ENCODE data around the gene FBXW5. TPM values are rescaled to one million over a fixed set of nuclear protein-coding genes. Genes with fewer than 3 reads are reported as not detected.

The FBXW5 gene
- 45.6 TPM for polyA plus RNA-seq (ENCODE audit: insufficient read length)

GRCh38 chr9:136944519-136945332, at the start of gene FBXW5, which contains the start of gene C8G:
Gene FBXW5 (minus strand): TSS chr9:136944738. CDS start chr9:136944083, 655 bp downstream.
Gene C8G (plus strand): TSS chr9:136945243. CDS start chr9:136945321, 78 bp downstream.
- peak; percentile 97 for DNase-seq

DNA sequence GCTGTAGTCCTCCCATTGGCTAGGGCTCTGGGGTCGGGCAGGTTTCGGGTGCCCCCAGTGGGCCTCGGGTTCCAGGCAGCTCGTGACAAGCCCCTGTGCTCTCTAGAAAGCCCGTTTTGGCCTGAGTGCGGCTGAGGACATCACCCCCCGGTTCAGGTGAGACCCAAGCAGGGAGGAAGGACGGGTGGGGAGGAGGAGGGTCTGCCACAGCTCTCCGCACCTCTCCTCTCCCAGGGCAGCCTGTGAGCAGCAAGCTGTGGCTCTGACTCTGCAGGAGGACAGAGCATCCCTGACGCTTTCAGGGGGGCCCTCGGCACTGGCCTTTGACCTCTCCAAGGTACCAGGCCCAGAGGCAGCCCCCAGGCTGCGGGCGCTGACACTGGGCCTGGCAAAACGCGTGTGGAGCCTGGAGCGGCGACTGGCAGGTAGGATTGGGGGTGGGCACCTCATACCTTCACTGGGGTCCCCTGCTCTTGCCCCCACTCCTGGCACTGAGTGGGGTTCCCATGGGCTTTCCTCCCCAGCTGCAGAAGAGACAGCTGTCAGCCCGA, 48.4 kb upstream of the FBXW5 start:
- no peak for DNase-seq

- peak; percentile 87 for DNase-seq
Measured at GRCh38 chr9:136991993-136992818, 47.7 kb upstream of the FBXW5 start, which contains the start of gene PAXX. Gene PAXX (plus strand): TSS chr9:136992422. CDS start chr9:136992444, 22 bp downstream.

DNA sequence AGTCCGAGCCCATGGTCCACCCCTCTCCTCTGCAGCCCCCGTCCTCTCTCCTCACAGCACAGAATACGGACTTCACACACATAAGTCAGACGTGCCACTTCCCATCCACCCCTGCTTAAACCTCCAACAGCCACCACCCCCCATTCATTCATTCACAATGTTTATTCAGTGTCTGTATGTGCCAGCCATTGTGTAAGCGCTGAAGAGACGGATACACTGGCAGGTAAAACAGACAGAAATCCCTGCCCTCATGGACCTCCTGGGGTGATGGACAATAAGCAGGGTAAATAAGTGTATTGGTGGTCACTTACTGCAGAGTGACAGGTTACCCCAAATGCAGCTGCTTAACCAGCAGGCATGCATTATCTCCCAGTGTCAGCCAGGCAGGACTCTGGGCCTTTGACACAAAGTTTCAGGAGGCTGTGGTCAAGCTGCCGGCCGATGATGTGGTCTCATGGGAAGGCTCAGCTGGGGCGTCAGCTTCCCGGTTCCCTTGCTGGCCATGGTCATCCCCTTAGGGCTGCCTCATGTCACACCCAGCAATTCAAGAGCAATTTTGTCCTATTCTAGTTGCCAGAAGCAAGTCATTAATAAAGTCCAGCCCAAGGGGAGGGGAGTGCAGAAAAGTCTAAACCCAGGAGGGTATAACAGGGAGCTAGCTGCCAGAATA, 45.8 kb upstream of the FBXW5 start:
- no peak for DNase-seq

DNA sequence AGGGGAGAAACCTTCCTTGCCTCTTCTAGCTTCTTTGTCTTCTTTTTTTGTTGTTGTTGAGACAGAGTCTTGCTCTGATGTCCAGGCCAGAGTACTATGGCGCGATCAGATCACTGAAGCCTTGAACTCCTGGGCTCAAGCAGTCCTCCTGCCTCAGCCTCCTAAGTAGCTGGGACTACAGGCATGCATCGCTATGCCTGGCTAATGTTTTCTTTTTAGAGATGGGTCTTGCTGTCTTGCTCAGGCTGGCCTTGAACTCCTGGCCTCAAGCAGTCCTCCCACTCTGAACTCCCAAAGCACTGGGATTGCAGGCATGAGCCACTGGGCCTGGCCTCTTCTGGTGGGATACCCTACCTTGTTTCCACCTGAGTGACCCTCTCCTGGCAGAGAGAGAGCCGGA, 44.3 kb upstream of the FBXW5 start:
- DNase-seq, result no peak

- no peak for DNase-seq
Measured at GRCh38 chr9:136985853-136986252, 41.3 kb upstream of the FBXW5 start.

DNA sequence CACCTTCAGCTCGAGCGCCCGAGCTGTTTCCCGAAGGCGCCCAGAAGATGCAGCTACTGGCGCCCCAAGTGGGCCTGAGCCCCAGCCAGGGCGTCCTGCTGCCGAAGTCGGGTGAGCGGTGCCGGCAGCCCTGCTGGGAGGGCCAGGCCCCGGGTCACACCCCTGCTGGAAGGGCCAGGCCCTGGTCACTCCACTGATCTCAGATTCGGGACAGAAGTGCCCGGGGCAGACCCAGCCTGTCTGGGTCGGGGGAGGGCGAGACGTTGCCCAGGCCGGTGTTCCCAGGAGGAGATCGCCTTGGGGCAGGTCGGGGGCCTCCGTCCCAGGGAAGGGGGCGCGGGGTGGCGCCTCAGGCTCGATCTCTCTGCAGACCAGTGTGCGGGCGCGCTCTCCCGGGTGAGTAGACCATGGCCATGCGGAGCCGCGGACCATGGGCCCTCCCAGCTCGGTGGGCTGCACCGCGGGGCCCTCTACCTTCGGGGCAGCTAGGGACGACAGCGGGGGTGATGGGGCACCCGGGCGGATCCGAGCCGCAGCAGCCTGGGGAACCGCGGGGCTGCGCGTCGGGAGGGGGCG, 40.6 kb upstream of the FBXW5 start:
- DNase-seq, result no peak

DNA sequence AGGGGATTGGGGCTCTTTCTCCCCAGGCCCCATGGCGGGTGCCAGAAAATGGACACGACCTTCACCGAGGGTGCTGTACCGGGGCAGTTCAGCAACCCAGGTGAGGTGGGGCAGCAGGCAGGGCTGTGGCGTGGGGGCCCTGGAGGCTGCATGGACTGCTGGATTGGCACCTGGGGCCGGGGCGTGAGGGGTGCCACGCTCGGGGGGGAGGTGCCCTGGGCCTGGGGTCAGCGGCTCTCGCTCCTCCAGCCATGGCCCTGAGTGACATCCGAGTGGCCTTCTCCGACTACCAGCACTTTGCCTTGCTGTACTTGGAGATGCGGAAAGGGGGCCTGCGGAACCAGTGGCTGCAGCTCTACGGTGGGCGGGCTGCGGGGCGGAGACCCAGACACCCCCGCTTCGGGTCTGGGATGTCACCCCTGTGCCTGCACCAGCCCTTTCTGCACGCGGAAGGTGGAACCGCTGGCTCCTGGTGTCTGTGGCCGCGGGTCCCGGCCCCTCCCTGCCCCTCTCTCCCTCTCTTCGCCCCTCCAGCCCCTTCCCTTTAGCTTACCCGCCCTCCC, 40.0 kb upstream of the FBXW5 start:
- no peak for DNase-seq

- no peak for DNase-seq
Measured at GRCh38 chr9:136983656-136984314, 39.2 kb upstream of the FBXW5 start.

GRCh38 chr9:136983167-136983566, 38.6 kb upstream of the FBXW5 start:
- no peak for DNase-seq

- no peak for DNase-seq
Measured at GRCh38 chr9:136982232-136983051, 37.9 kb upstream of the FBXW5 start, which contains the start of gene LCNL1. Gene LCNL1 (plus strand): TSS chr9:136982993. CDS start chr9:136983587, 594 bp downstream.

GRCh38 chr9:136981588-136982231, 37.2 kb upstream of the FBXW5 start:
- DNase-seq, result no peak

- no peak for DNase-seq
Measured at GRCh38 chr9:136980669-136981478, 36.3 kb upstream of the FBXW5 start.

DNA sequence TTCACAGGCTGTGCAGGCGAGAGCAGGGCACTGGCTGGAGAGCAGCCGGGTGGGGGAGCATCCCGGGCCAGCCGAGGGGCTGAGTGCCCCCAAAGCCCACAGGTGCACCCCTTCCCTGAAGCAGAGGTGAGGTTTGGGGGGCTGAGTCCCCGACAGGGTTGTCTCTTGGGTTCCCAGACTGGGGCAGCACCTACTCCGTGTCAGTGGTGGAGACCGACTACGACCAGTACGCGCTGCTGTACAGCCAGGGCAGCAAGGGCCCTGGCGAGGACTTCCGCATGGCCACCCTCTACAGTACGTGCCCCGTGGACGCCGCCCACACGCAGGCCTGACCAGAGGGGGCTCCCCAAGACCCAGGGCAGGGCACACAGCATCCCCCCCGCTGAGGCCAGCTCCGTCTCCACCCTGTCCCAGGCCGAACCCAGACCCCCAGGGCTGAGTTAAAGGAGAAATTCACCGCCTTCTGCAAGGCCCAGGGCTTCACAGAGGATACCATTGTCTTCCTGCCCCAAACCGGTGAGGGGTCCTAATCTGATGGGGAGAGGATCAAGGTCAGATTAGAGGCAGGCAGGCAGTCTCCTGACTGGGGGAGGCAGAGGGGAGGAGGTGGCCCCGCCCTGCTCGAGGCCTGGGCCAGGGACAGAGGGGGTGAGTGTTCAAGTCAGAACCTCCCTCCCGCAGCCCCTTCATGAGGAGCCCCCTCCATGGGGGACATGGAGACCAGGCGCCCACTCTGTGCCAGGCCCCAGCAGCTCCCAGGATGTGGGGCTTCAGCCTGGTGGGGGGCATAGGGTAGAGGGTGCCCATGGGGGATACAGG, 35.4 kb upstream of the FBXW5 start:
- no peak for DNase-seq

DNA sequence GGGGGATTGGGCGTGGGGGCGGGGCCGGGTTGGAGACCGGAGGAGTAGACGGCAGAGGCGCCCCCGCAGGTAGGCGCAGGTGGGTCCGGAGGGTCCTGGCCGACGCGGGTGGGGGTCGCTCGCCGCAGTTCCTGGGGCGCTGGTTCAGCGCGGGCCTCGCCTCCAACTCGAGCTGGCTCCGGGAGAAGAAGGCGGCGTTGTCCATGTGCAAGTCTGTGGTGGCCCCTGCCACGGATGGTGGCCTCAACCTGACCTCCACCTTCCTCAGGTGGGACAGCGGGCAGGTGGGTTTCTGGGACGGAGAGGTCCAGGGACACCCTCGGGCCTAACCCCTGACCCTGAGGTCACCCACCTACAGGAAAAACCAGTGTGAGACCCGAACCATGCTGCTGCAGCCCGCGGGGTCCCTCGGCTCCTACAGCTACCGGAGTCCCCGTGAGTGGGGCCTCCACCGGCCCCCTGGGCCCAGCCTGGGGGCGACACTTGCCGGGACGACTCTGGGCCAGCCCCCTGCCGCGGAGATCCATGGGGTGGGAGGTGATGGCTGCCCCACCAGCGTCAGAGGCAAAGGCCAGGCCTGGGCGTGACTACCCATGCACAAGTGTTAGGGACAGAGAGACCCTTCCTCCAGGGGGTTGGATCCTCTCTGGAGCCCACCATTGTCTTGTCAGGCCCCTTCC, 34.5 kb upstream of the FBXW5 start:
- no peak for DNase-seq

GRCh38 chr9:136978073-136978864, 33.7 kb upstream of the FBXW5 start:
- DNase-seq, result no peak
